Left lung (tissue), 10 donors: ENCODE results near the gene KDM4B. TPM values are rescaled to one million over a fixed set of nuclear protein-coding genes. Genes with fewer than 3 reads are reported as not detected.

Source experiments
- ATAC-seq: fragments of 200-7000 bp; cut with Tn5 transposase; one replicate; pipeline ENCODE4 v1.9.1; 2020; ENCODE audit warnings: moderate library complexity
- DNase-seq, 4 donors: peaks; one replicate each; pipeline ENCODE4 v3.0.0-alpha.2; 2013 to 2020
- H3K27ac ChIP-seq, 2 donors: fragments of 200-600 bp; sonication (generic) in 1 of 2; one replicate each; pipeline versions ENCODE4 v1.5.0 to v1.8.0; 2020 to 2021
- H3K27me3 ChIP-seq, 2 donors: fragments of 200-600 bp; sonication (generic) in 1 of 2; one replicate each; pipeline versions ENCODE4 v1.5.0 to v1.8.0; 2020 to 2021
- H3K36me3 ChIP-seq, 2 donors: fragments of 200-600 bp; sonication (generic) in 1 of 2; one replicate each; pipeline versions ENCODE4 v1.5.0 to v1.8.0; 2020 to 2021
- H3K4me1 ChIP-seq, 2 donors: fragments of 200-600 bp; one replicate each; pipeline ENCODE4 v1.8.0; 2021
- H3K4me3 ChIP-seq, 2 donors: fragments of 200-600 bp; sonication (generic) in 1 of 2; one replicate each; pipeline versions ENCODE4 v1.5.0 to v1.8.0; 2020 to 2021; ENCODE audit warnings: mild to moderate bottlenecking in 1 of 2
- H3K9me3 ChIP-seq, 2 donors: fragments of 200-600 bp; sonication (generic) in 1 of 2; one replicate each; pipeline versions ENCODE4 v1.5.0 to v1.8.0; 2020 to 2021
- CTCF ChIP-seq, 2 donors: fragments of 200-600 bp; sonication (generic) in 1 of 2; IDR thresholded peaks; one replicate each; pipeline versions ENCODE4 v1.5.0 to v1.8.0; 2021; ENCODE audit warnings: antibody characterized with exemption in 2 of 2
- intact Hi-C, 2 donors: fragments of 100-400 bp; cut with DNase I; formaldehyde crosslinking; loops; one replicate each; pipeline versions ENCODE4 v1.11.2 to v1.14.2; 2022
- polyA plus RNA-seq, 6 donors: library from polyadenylated mRNA; unstranded; fragments of 120-200 nt; gene quantifications; one replicate each; pipeline ENCODE4 v1.2.1, GENCODE V29; 2013; ENCODE audit not compliant: insufficient read length in 6 of 6
- total RNA-seq, 2 donors: library from RNA; stranded (reverse); fragmentation: NEBNext Ultra II Directional; extraction: Animal tissue kit (Norgen Biotek cat#: 25700); gene quantifications; one replicate each; pipeline ENCODE4 v1.2.1, GENCODE V29; 2021
- donor health status: DM: no; HTN: yes; CAD: no.
- donor health status: DM: no; HTN: no; CAD: no.

The KDM4B gene
- total and polyA plus RNA-seq, 8 donors = 24.6 to 42.1 (median 31.1) TPM

- H3K27me3 ChIP-seq = no peaks in the 10 kb centered on the region
- TF ChIP-seq CTCF (IDR thresholded peaks at IDR 0.05) = no peak
- no peak overlapping the region for H3K4me3 ChIP-seq
- intact Hi-C loops = no loop called here
- DNase-seq (no peak), ATAC-seq (no peak)
- peaks cover 0 to 19% of the 10 kb centered on the region in 2 donors for H3K36me3 ChIP-seq
- no peaks in the 10 kb centered on the region for H3K4me1 ChIP-seq
- no peak overlapping the region for H3K27ac ChIP-seq
- H3K9me3 ChIP-seq = no peaks in the 10 kb centered on the region
Measured at GRCh38 chr19:4996701-4997100, 27.8 kb downstream of the KDM4B start.

GRCh38 chr19:4997297-4997696 lies 28.4 kb downstream of the KDM4B start:
- peaks cover 0 to 18% of the 10 kb centered on the region in 2 donors for H3K36me3 ChIP-seq
- intact Hi-C loops = no loop called here
- no peak for TF ChIP-seq CTCF (IDR thresholded peaks at IDR 0.05)
- H3K4me3 ChIP-seq = no peak overlapping the region
- H3K27me3 ChIP-seq = no peaks in the 10 kb centered on the region
- H3K4me1 ChIP-seq = peaks cover 0 to 3% of the 10 kb centered on the region in 2 donors
- H3K27ac ChIP-seq = no peak overlapping the region
- no peak for DNase-seq
- no peak for ATAC-seq
- H3K9me3 ChIP-seq = no peaks in the 10 kb centered on the region

- intact Hi-C loops = no loop called here
- no peak for TF ChIP-seq CTCF (IDR thresholded peaks at IDR 0.05)
- no peak for DNase-seq
- Histone ChIP-seq H3K4me1 (peaks cover 0 to 3% of the 10 kb centered on the region in 2 donors), H3K9me3 (no peaks in the 10 kb centered on the region), H3K27me3 (no peaks in the 10 kb centered on the region), H3K36me3 (peaks cover 0 to 21% of the 10 kb centered on the region in 2 donors), H3K4me3 (no peak overlapping the region), H3K27ac (no peak overlapping the region)
- no peak for ATAC-seq
Measured at GRCh38 chr19:5000120-5000611, 31.3 kb downstream of the KDM4B start.

GRCh38 chr19:5001615-5002014 lies 32.7 kb downstream of the KDM4B start:
- peak; percentile 65 for ATAC-seq
- Histone ChIP-seq H3K9me3 (no peaks in the 10 kb centered on the region), H3K36me3 (peaks cover 0 to 13% of the 10 kb centered on the region in 2 donors), H3K27me3 (no peaks in the 10 kb centered on the region), H3K4me1 (peaks cover 0 to 3% of the 10 kb centered on the region in 2 donors), H3K27ac (no peak overlapping the region), H3K4me3 (no peak overlapping the region)
- no peak for DNase-seq
- peak; percentile 49 to 64 for TF ChIP-seq CTCF (IDR thresholded peaks at IDR 0.05)
- intact Hi-C loops = no loop called here

- peak in 1 of 4 donors; percentile 8 for DNase-seq
- Histone ChIP-seq H3K4me1 (peaks cover 0 to 3% of the 10 kb centered on the region in 2 donors), H3K4me3 (no peak overlapping the region), H3K9me3 (no peaks in the 10 kb centered on the region), H3K27me3 (no peaks in the 10 kb centered on the region), H3K36me3 (peaks cover 0 to 11% of the 10 kb centered on the region in 2 donors), H3K27ac (no peak overlapping the region)
- no peak for TF ChIP-seq CTCF (IDR thresholded peaks at IDR 0.05)
- intact Hi-C loops = no loop called here
- ATAC-seq = peak; percentile 22
Measured at GRCh38 chr19:5002143-5002542, 33.2 kb downstream of the KDM4B start.
